ENCODE measurements around the gene CCDC93.

The CCDC93 gene

DNA sequence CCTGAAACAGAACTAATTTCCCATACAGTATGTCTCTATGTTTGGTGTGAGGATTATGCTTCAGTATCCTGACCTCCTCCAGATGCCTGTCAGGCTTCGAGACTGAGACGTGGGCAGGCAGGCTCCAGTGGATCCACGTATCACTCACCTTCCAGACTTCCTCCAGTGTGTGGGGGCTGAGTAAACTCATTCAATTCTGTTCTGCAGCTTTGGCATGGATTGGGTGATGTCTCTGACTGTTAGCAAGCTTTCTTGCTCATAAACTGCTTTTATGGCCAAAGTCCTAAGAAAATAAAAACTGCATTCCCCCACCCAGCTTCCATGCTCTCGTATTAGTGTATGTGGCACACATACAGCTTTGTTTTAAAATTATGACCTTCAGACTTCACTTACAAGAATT, 53.6 kb downstream of the CCDC93 start:
- in situ Hi-C loops (cut with HindIII; ENCODE audit: low sequenced_read_pairs): no loop called here

DNA sequence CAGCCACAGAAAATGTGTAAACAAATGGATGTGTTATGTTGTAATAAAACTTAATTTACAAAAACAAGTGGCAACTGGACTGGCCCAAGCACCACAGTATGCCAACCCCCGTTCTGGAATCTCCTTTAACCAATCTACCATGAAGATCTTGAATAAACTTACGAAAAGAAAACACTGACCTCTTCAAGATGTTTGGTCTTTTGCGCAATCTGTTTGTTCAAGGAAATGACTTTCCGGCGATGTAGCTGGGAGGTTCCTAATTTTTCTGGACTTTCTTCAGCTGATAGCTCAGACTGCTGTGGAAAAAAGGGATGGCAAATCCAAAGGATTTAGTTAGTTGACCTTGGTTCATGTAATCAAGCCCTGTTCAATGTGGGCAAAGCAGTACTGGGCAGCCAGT, 55.7 kb downstream of the CCDC93 start:
- in situ Hi-C loops (cut with HindIII; ENCODE audit: low sequenced_read_pairs): no loop called here

- in situ Hi-C loops (cut with HindIII; ENCODE audit: low sequenced_read_pairs): no loop called here
Observed at GRCh38 chr2:117957616-117958015, 56.3 kb downstream of the CCDC93 start.

- in situ Hi-C loops (cut with HindIII; ENCODE audit: low sequenced_read_pairs): no loop called here
Observed at GRCh38 chr2:117956036-117956796, 57.7 kb downstream of the CCDC93 start.

DNA sequence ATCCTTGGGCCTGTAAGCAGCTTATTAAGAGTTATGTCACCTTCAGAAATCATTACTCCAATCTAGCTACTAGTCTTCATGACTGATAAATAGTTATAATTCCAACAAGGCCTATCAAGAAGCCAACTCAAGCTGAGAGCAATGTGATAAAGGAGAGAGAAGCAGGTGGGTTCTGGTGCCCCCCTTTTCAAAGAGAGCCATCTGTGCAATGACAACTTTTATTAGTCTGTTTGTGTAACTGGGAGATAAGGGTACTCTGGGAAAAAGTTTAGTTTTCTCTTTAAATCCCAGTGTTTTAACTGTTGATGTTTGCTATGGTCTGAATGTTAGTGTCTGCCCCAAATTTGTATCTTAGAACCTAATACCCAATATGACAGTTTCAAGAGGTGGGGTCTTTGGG, 60.6 kb downstream of the CCDC93 start:
- in situ Hi-C loops (cut with HindIII; ENCODE audit: low sequenced_read_pairs): no loop called here

GRCh38 chr2:117952701-117953100, 61.2 kb downstream of the CCDC93 start:
- in situ Hi-C loops (cut with HindIII; ENCODE audit: low sequenced_read_pairs): no loop called here

DNA sequence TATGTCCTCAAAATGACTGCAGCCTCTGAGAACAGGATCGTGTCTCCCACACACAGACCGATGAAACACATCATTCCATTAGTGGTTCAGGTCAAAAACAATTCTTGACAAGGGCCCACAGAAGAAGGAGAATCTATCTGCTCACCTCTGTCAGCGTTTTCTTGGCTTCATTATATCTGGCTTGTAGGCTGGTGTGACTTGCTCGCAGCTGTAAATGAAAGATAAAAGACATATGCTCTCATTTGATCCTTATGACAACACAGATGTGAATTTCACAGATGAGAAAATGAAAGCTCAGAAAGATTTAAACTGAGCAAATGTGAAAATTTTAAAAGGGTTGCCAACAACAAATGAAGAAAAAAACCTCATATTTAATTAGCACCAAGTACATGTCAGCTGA, 61.6 kb downstream of the CCDC93 start:
- in situ Hi-C loops (cut with HindIII; ENCODE audit: low sequenced_read_pairs): no loop called here

GRCh38 chr2:117949806-117950205, 64.1 kb downstream of the CCDC93 start:
- in situ Hi-C loops (cut with HindIII; ENCODE audit: low sequenced_read_pairs): no loop called here

DNA sequence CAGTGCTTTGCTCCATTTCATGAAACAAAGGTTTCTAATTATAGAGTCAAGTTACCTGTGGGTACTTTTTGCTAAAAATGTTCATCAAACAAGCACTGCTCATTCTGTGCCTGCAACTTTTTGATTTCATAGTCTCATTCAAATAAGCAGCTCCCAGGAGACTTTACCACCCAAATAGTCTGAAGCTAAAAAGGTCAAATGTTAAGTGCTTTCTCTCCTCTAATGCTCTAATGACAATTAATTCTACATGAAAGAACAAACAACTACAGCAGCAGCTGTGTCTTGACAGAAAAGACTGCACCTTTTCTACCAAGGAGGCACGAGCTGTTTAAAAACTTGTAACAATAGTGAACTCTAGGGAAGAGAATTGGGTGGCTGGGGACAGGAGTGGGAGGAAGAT, 65.3 kb downstream of the CCDC93 start:
- in situ Hi-C loops (cut with HindIII; ENCODE audit: low sequenced_read_pairs): no loop called here

DNA sequence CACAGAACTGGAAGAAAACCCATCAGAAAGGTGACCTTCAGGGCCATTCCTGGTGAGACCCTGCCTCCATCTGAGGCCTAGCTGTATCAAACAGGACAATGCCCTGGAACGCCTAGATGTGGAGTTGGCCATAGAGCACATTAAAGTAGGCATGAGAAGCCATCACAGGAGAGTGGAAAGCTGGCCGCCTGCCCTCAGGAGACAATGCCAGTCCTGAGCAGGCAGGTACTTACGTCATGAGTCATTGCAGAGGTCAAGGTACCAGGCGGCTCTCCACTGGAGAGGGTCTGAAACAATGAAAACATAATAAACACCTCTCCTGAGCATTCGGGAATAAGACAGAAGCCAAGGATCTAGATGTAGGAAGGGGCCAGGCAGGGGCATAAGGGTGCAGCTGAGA, 68.6 kb downstream of the CCDC93 start:
- in situ Hi-C loops (cut with HindIII; ENCODE audit: low sequenced_read_pairs): no loop called here

DNA sequence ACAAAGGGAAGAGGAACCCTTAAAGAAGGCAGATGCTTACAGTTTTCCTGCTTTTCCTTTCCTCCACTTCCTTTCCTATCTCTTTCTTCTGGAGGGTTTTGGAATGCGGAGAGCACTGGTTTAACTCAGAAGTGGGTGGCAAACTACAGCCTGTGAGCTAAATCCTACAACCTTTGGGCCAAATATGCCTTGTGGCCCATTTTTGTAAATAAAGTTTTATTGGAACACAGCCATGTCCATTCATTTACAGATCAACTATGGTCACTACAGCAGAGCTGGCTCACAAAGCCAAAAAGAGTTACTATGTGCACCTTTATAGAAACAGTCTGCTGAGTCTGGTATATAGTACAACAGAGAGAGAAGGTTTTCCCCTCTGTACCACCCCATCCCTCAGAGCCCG, 69.1 kb downstream of the CCDC93 start:
- in situ Hi-C loops (cut with HindIII; ENCODE audit: low sequenced_read_pairs): no loop called here

- in situ Hi-C loops (cut with HindIII; ENCODE audit: low sequenced_read_pairs): no loop called here
Observed at GRCh38 chr2:117943013-117943672, 70.7 kb downstream of the CCDC93 start.

DNA sequence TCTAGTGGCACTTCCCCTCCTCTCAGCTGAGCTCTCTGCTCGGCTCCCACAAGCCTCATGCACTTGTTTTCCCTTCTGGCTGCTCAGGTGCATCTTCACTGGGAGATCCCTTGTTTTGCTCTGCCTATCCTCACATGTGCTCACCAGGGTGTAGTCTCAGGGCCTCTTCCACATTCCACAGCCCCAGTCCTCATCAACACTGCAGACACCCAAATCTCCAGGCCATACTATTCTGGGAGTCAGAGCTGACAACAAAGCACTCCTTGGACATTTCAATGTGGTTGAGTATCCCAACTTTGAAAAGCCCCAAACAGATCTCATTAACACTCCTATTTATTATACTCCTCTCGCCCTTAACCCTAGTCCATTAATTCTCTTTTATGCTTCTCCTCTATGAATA, 71.3 kb downstream of the CCDC93 start:
- in situ Hi-C loops (cut with HindIII; ENCODE audit: low sequenced_read_pairs): no loop called here

GRCh38 chr2:117941693-117942092, 72.2 kb downstream of the CCDC93 start:
- in situ Hi-C loops (cut with HindIII; ENCODE audit: low sequenced_read_pairs): no loop called here

DNA sequence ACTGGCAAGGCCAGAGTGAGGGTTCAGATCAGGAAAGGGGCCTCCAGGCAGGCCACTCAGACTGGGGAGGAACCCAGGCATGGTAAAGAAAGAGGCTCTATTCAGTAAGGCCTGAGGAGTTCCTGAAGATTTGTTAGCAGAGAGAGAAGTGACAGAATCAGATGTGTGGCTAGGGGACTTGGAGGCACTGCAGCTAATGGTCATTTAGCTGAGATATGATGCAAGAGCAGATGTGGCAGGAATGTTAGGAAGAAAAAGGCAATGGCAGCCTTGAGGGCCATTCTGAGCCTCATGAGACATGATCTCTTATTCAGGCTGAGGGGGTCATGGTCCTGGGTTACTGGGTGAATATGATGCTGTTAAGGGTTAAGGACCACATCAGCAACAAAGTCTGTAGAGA, 73.4 kb downstream of the CCDC93 start:
- in situ Hi-C loops (cut with HindIII; ENCODE audit: low sequenced_read_pairs): no loop called here

DNA sequence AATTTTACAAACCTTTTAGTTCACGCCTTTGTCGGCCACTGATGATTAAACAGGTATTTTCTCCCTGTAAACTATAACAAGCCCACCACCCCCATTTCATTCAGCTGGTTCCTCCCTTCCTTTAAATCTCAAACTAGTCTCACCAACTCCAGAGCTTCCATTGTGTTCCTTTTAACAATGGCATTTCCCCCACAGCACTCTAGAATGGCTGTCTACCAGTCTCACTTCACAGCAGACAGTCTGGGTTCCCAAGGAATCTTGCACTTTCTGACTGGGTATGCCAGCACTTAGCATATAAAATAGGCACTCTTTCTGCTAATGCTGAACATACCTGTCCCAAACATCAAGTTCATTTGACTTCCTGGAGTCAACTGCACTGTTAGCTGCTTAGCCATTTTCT, 75.3 kb downstream of the CCDC93 start:
- in situ Hi-C loops (cut with HindIII; ENCODE audit: low sequenced_read_pairs): no loop called here

DNA sequence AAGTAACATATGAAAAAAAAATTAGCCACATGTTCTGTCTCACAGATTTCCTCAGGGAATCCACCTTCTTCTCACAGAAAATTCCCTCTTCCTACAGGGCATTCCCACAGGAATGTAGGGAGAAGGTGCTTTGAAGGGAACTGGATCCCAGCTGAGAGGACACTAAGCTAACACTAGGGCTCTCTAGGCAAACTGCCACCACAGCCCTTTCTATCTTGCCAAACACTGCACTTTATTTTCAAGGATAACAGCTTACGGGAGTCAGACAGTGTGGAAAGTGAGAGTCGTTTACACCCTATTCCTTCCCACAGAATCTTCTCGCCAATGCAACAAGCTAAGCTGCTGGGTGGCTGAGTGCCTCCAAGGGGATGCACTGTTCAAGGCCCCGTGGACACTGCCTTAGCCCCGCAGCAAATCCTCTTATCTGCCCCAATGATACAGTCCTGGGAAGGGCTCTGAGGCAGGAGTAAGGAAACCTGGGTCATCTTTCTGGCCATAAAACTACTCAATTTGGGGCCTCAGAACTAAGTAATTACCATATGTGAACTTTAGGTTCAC, 76.9 kb downstream of the CCDC93 start:
- in situ Hi-C loops (cut with HindIII; ENCODE audit: low sequenced_read_pairs): no loop called here

- in situ Hi-C loops (cut with HindIII; ENCODE audit: low sequenced_read_pairs): no loop called here
Observed at GRCh38 chr2:117935954-117936353, 77.9 kb downstream of the CCDC93 start.

- in situ Hi-C loops (cut with HindIII; ENCODE audit: low sequenced_read_pairs): no loop called here
Observed at GRCh38 chr2:117935456-117935855, 78.4 kb downstream of the CCDC93 start.

DNA sequence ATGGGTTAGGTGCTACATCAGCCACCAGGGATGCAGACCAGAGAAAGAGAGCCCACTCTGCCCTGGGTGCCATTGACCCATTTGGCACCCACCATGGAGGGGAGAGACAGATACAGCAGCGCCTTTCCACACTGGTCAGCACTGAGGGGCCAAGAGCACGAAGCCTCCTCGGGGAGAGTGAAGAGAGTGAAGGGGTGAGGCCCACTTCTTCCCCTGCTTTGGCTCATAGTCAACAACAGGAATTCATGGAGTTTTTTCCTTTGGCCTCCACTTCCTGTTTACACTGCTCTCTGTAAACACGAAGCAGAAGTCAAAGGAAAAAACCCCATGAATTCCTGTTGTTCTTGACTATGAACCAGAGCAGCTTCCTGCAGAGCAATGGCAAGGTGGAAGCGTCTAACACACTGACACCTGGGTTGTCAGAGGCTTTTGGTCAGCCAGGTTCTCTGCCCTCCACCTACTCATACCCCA, 80.0 kb downstream of the CCDC93 start:
- in situ Hi-C loops (cut with HindIII; ENCODE audit: low sequenced_read_pairs): loop anchor here (5.0 kb wide), 2 partner anchors 57 to 107 kb away; no protein-coding TSS in a partner anchor

- in situ Hi-C loops (cut with HindIII; ENCODE audit: low sequenced_read_pairs): loop anchor here (5.0 kb wide), 2 partner anchors 55 to 105 kb away; no protein-coding TSS in a partner anchor
Observed at GRCh38 chr2:117931978-117932377, 81.9 kb downstream of the CCDC93 start.

DNA sequence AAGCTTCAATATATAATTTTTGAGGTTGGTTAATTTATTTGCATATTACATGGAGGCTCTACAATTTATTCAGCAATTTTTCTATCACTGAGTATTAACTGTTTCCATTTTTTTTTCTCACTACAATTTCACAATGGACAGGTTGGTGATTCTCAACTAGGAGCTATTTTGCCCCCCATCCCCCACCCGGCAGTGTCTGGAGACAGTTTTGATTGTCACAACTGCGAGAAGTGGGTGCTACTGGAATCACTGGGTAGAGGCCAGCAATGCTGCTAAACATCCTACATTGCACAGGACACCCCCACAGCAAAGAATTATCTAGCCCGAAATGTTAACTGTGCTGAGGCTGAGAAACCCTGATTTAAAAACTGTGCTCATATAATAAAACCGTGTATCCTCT, 82.6 kb downstream of the CCDC93 start:
- in situ Hi-C loops (cut with HindIII; ENCODE audit: low sequenced_read_pairs): loop anchor here (5.0 kb wide), 2 partner anchors 54 to 104 kb away; no protein-coding TSS in a partner anchor

Data from endothelial cell of hepatic sinusoid (primary cell).